HEK293 (cell line): ENCODE data around the gene AMBRA1.
A peak's percentile ranks its signal among the peaks of the same experiment; 100 is the strongest.

Experiments used
- CTCF ChIA-PET: fragments of 350-600 bp; formaldehyde crosslinking; extraction: SDS; loops from one replicate; lab custom pipeline; 2021; ENCODE audit warnings: antibody characterized with exemption; lab: Yijun Ruan, JAX
- POLR2A ChIA-PET: fragments of 300-600 bp; formaldehyde crosslinking; extraction: SDS; loops from one replicate; lab custom pipeline; 2020; ENCODE audit warnings: antibody characterized with exemption, inconsistent platforms; lab: Yijun Ruan, JAX
- H3K27ac ChIP-seq: fragments of 200-500 bp; sonication (Bioruptor generic); 2 replicates; pipeline ENCODE4 v1.5.1; 2014; ENCODE audit warnings: low read depth, low read length, control low read depth, inconsistent platforms; ENCODE audit errors: extremely low read depth
- H3K36me3 ChIP-seq, 2 experiments: fragments of 200-500 bp in 1 of 2; sonication (Bioruptor generic) in 1 of 2; 1 replicate in 1 of 2; 2 replicates in 1 of 2; pipeline ENCODE4 v1.5.1; 2014 to 2017; ENCODE audit warnings: inconsistent platforms in 2 of 2, low read length in 2 of 2; ENCODE audit not compliant: control insufficient read depth in 2 of 2, insufficient read depth in 1 of 2
- H3K4me1 ChIP-seq: fragments of 200-500 bp; sonication (Bioruptor generic); 2 replicates; pipeline ENCODE4 v1.5.1; 2014; ENCODE audit warnings: mild to moderate bottlenecking, low read length, inconsistent platforms; ENCODE audit not compliant: control insufficient read depth, insufficient read depth
- H3K4me3 ChIP-seq: 2 replicates; pipeline ENCODE4 v1.5.1; 2011; ENCODE audit warnings: low read depth, mild to moderate bottlenecking, control low read depth, low read length, moderate library complexity
- H3K9me3 ChIP-seq: fragments of 200-500 bp; sonication (Bioruptor generic); 2 replicates; pipeline ENCODE4 v1.5.1; 2014; ENCODE audit warnings: low read depth, low read length, inconsistent platforms; ENCODE audit not compliant: control insufficient read depth, insufficient read depth
- CTCF ChIP-seq: fragments of 450-650 bp; formaldehyde crosslinking; IDR thresholded peaks from 2 replicates; pipeline ENCODE4 v1.5.1; 2016; ENCODE audit warnings: missing biosample characterization, missing genetic modification characterization
- HOXC10 ChIP-seq: sonication (generic); formaldehyde crosslinking; IDR thresholded peaks from 2 replicates; pipeline ENCODE4 v1.8.1; 2023; ENCODE audit warnings: mild to moderate bottlenecking, missing genetic modification reagents
- KLF8 ChIP-seq: fragments of 450-650 bp; formaldehyde crosslinking; IDR thresholded peaks from 2 replicates; pipeline ENCODE4 v1.5.1; 2016; ENCODE audit warnings: missing biosample characterization, missing genetic modification characterization
- OVOL3 ChIP-seq: fragments of 450-650 bp; formaldehyde crosslinking; IDR thresholded peaks from 2 replicates; pipeline ENCODE4 v1.5.1; 2016; ENCODE audit warnings: missing biosample characterization, missing genetic modification characterization
- PRDM6 ChIP-seq: fragments of 450-650 bp; formaldehyde crosslinking; IDR thresholded peaks from 2 replicates; pipeline ENCODE4 v1.5.1; 2017; ENCODE audit warnings: missing biosample characterization, missing genetic modification characterization
- ZBTB1 ChIP-seq: fragments of 450-650 bp; formaldehyde crosslinking; IDR thresholded peaks from 2 replicates; pipeline ENCODE4 v1.5.1; 2016; ENCODE audit warnings: missing biosample characterization, missing genetic modification characterization
- ZNF121 ChIP-seq: fragments of 450-650 bp; formaldehyde crosslinking; IDR thresholded peaks from 2 replicates; pipeline ENCODE4 v1.5.1; 2016; ENCODE audit warnings: missing biosample characterization, missing genetic modification characterization
- ZNF155 ChIP-seq: fragments of 450-650 bp; formaldehyde crosslinking; IDR thresholded peaks from 2 replicates; pipeline ENCODE4 v1.5.1; 2016; ENCODE audit warnings: missing biosample characterization, missing genetic modification characterization
- ZNF157 ChIP-seq: fragments of 450-650 bp; formaldehyde crosslinking; IDR thresholded peaks from 2 replicates; pipeline ENCODE4 v1.5.1; 2016; ENCODE audit warnings: missing biosample characterization, missing genetic modification characterization
- ZNF311 ChIP-seq: fragments of 450-650 bp; formaldehyde crosslinking; IDR thresholded peaks from 2 replicates; pipeline ENCODE4 v1.5.1; 2017; ENCODE audit warnings: missing biosample characterization, missing genetic modification characterization, borderline replicate concordance
- ZNF391 ChIP-seq: fragments of 450-650 bp; formaldehyde crosslinking; IDR thresholded peaks from 2 replicates; pipeline ENCODE4 v1.5.1; 2016; ENCODE audit warnings: low read depth, missing biosample characterization, missing genetic modification characterization, borderline replicate concordance
- ZNF423 ChIP-seq: fragments of 450-650 bp; formaldehyde crosslinking; IDR thresholded peaks from 2 replicates; pipeline ENCODE4 v1.5.1; 2016; ENCODE audit warnings: missing biosample characterization, missing genetic modification characterization
- ZNF48 ChIP-seq: fragments of 450-650 bp; formaldehyde crosslinking; IDR thresholded peaks from 2 replicates; pipeline ENCODE4 v1.5.1; 2016; ENCODE audit warnings: missing biosample characterization, missing genetic modification characterization
- ZNF488 ChIP-seq: fragments of 450-650 bp; formaldehyde crosslinking; IDR thresholded peaks from 2 replicates; pipeline ENCODE4 v1.5.1; 2016; ENCODE audit warnings: missing biosample characterization, missing genetic modification characterization
- ZNF514 ChIP-seq: fragments of 450-650 bp; formaldehyde crosslinking; IDR thresholded peaks from 2 replicates; pipeline ENCODE4 v1.5.1; 2016; ENCODE audit warnings: missing biosample characterization, missing genetic modification characterization
- ZNF529 ChIP-seq: fragments of 450-650 bp; formaldehyde crosslinking; IDR thresholded peaks from 2 replicates; pipeline ENCODE4 v1.5.1; 2017; ENCODE audit warnings: missing genetic modification characterization, missing biosample characterization; ENCODE audit not compliant: insufficient replicate concordance
- ZNF544 ChIP-seq: fragments of 450-650 bp; formaldehyde crosslinking; IDR thresholded peaks from 2 replicates; pipeline ENCODE4 v1.5.0; 2017; ENCODE audit warnings: missing biosample characterization, missing genetic modification characterization
- ZNF658 ChIP-seq: fragments of 450-650 bp; formaldehyde crosslinking; IDR thresholded peaks from 2 replicates; pipeline ENCODE4; 2016; ENCODE audit warnings: missing biosample characterization, missing genetic modification characterization
- ZNF670 ChIP-seq: fragments of 450-650 bp; formaldehyde crosslinking; IDR thresholded peaks from 2 replicates; pipeline ENCODE4 v1.5.1; 2016; ENCODE audit warnings: missing biosample characterization, missing genetic modification characterization, low read depth
- ZNF677 ChIP-seq: fragments of 450-650 bp; IDR thresholded peaks from 2 replicates; pipeline ENCODE4 v1.5.0; 2018; ENCODE audit warnings: missing biosample characterization, mild to moderate bottlenecking, missing genetic modification characterization, moderate library complexity
- ZNF707 ChIP-seq: fragments of 450-650 bp; formaldehyde crosslinking; IDR thresholded peaks from 2 replicates; pipeline ENCODE4 v1.5.1; 2016; ENCODE audit warnings: missing biosample characterization, missing genetic modification characterization
- ZSCAN16 ChIP-seq: fragments of 450-650 bp; formaldehyde crosslinking; IDR thresholded peaks from 2 replicates; pipeline ENCODE4 v1.5.1; 2016; ENCODE audit warnings: missing biosample characterization, missing genetic modification characterization
- ZSCAN30 ChIP-seq: fragments of 450-650 bp; IDR thresholded peaks from 2 replicates; pipeline ENCODE4 v1.5.1; 2018; ENCODE audit warnings: missing biosample characterization, mild to moderate bottlenecking, missing genetic modification characterization, moderate library complexity

AMBRA1 gene

GRCh38 chr11:46524201-46524770 is 69.5 kb downstream of the AMBRA1 start:
- TF ChIP-seq ZNF670 (no peak), ZNF488 (tag by site-specific recombination) (no peak), CTCF (tag by site-specific recombination) (no peak), PRDM6 (tag by site-specific recombination) (peak; percentile 64)
- H3K9me3 ChIP-seq = no peaks in the 10 kb centered on the region
- no peak overlapping the region for H3K27ac ChIP-seq
- POLR2A ChIA-PET = no interaction called here
- no peaks in the 10 kb centered on the region for H3K36me3 ChIP-seq
- CTCF ChIA-PET = interaction anchor here (1.2 to 2.1 kb wide), 3 partner anchors 35 to 135 kb away, joined by 5 to 8 read pairs (median 5); no protein-coding TSS in a partner anchor
- peaks cover 4% of the 10 kb centered on the region for H3K4me1 ChIP-seq
- no peak overlapping the region for H3K4me3 ChIP-seq

GRCh38 chr11:46523290-46523689 is 70.5 kb downstream of the AMBRA1 start:
- H3K27ac ChIP-seq = no peak overlapping the region
- H3K4me3 ChIP-seq = no peak overlapping the region
- no peaks in the 10 kb centered on the region for H3K36me3 ChIP-seq
- ChIA-PET CTCF (interaction anchor here (1.9 kb wide), 1 partner anchor 33 kb away, joined by 17 read pairs; no protein-coding TSS in a partner anchor), POLR2A (interaction anchor here (0.6 kb wide), 1 partner anchor 1462 kb away, joined by 3 read pairs; no protein-coding TSS in a partner anchor)
- H3K4me1 ChIP-seq = peaks cover 4% of the 10 kb centered on the region
- H3K9me3 ChIP-seq = no peaks in the 10 kb centered on the region
- no peak for TF ChIP-seq ZSCAN30
- no peak for TF ChIP-seq ZSCAN16 (tag by site-specific recombination)
- no peak for TF ChIP-seq KLF8 (tag by site-specific recombination)
- TF ChIP-seq ZNF423 (tag by site-specific recombination) = no peak
- TF ChIP-seq ZNF155 = no peak
- TF ChIP-seq ZNF529 (tag by site-specific recombination) = no peak
- TF ChIP-seq ZNF707 (tag by site-specific recombination) = no peak
- no peak for TF ChIP-seq ZNF157 (tag by site-specific recombination)
- TF ChIP-seq ZNF677 (tag by site-specific recombination) = no peak
- no peak for TF ChIP-seq ZNF311 (tag by site-specific recombination)
- TF ChIP-seq ZNF658 (tag by site-specific recombination) = no peak
- TF ChIP-seq OVOL3 = no peak
- no peak for TF ChIP-seq ZNF391 (tag by site-specific recombination)
- no peak for TF ChIP-seq HOXC10 (CRISPR knock-in tag)
- no peak for TF ChIP-seq ZNF544
- TF ChIP-seq ZNF121 (tag by site-specific recombination) = no peak
- TF ChIP-seq ZNF514 (tag by site-specific recombination) = no peak
- no peak for TF ChIP-seq ZBTB1 (tag by site-specific recombination)
- TF ChIP-seq ZNF48 (tag by site-specific recombination) = no peak
